K562 (cell line): ENCODE results near the gene MYO5C. TPM values are rescaled to one million over a fixed set of nuclear protein-coding genes. Genes with fewer than 3 reads are reported as not detected.

ENCODE experiments used
- ATAC-seq: fragments of 200-7000 bp; cut with Tn5 transposase; 3 replicates; pipeline ENCODE4 v1.9.1; 2020; ENCODE audit warnings: moderate library complexity
- BruUV-seq: library from RNA; stranded (reverse); fragments of 400-500 nt; replicated peaks from 2 replicates; lab custom pipeline; 2021; lab: Mats Ljungman, UMichigan
- CTCF ChIA-PET: fragments of 300-600 bp; formaldehyde crosslinking; extraction: SDS; loops from one replicate; lab custom pipeline; 2021; ENCODE audit warnings: low intra/inter-chr PET ratio; lab: Yijun Ruan, JAX
- POLR2A ChIA-PET: fragments of 300-600, 350-650 bp; sonication (Branson Sonifier 250); formaldehyde crosslinking; extraction: SDS; loops from one replicate; lab custom pipeline; 2021; ENCODE audit warnings: antibody characterized with exemption, inconsistent platforms; lab: Yijun Ruan, JAX
- DNase-seq, 4 experiments: peaks; one replicate each; pipeline versions ENCODE4 v3.0.0 to v3.0.0-alpha.2; 2011 to 2018; ENCODE audit warnings: low spot score in 3 of 4, mixed read lengths in 3 of 4; ENCODE audit errors: extremely low read depth in 1 of 4
- FAIRE-seq: peaks from 2 replicates; lab custom pipeline; 2011; peaks lifted over from hg19 to GRCh38; lab: Jason Lieb, UNC
- H2AFZ ChIP-seq: 2 replicates; pipeline ENCODE4 v1.6.0; 2011; ENCODE audit warnings: low read depth, low read length, control low read depth, inconsistent platforms
- H3K27ac ChIP-seq: fragments of 200-600 bp; 3 replicates; pipeline ENCODE4 v1.8.0; 2011; ENCODE audit warnings: low read depth, mild to moderate bottlenecking, control low read depth, inconsistent platforms, low read length, moderate library complexity, mixed read lengths; ENCODE audit errors: extremely low read depth
- H3K27me3 ChIP-seq, 2 experiments: fragments of 300-600 bp in 1 of 2; 2 replicates in 1 of 2; 3 replicates in 1 of 2; pipeline versions ENCODE4 v1.6.0 to v1.8.0; 2011; ENCODE audit warnings: inconsistent platforms in 2 of 2, low read length in 2 of 2, mild to moderate bottlenecking in 1 of 2, mixed read lengths in 1 of 2, moderate library complexity in 1 of 2; ENCODE audit not compliant: control insufficient read depth in 2 of 2, insufficient read depth in 2 of 2
- H3K36me3 ChIP-seq: fragments of 300-600 bp; 3 replicates; pipeline ENCODE4 v1.8.0; 2011; ENCODE audit warnings: mild to moderate bottlenecking, low read length, inconsistent platforms; ENCODE audit not compliant: control insufficient read depth, insufficient read depth
- H3K4me1 ChIP-seq, 2 experiments: fragments of 200-600 bp in 1 of 2; replicated peaks in 1 of 2; 2 replicates in 1 of 2; 3 replicates in 1 of 2; pipeline versions ENCODE4 v1.5.1 to v1.8.0; 2011; ENCODE audit warnings: inconsistent platforms in 2 of 2, low read length in 2 of 2, mild to moderate bottlenecking in 1 of 2, mixed read lengths in 1 of 2, moderate library complexity in 1 of 2; ENCODE audit not compliant: control insufficient read depth in 2 of 2, insufficient read depth in 2 of 2
- H3K4me2 ChIP-seq: 2 replicates; pipeline ENCODE4 v1.6.1; 2011; ENCODE audit warnings: low read length, control low read depth, inconsistent platforms, mixed read lengths; ENCODE audit not compliant: insufficient read depth
- H3K4me3 ChIP-seq: fragments of 200-600 bp; sonication (generic), shearing (Covaris generic); 2 replicates; pipeline ENCODE4 v1.5.1; 2016; ENCODE audit warnings: control low read depth, inconsistent platforms
- H3K79me2 ChIP-seq: fragments of 200-600 bp; 3 replicates; pipeline ENCODE4 v1.8.0; 2011; ENCODE audit warnings: low read length, inconsistent platforms; ENCODE audit not compliant: control insufficient read depth, insufficient read depth
- H3K9ac ChIP-seq, 2 experiments: 2 replicates each; pipeline versions ENCODE4 v1.6.0 to v1.6.1; 2011; ENCODE audit warnings: low read depth in 2 of 2, low read length in 2 of 2, control low read depth in 1 of 2, inconsistent platforms in 1 of 2, mild to moderate bottlenecking in 1 of 2, mixed read lengths in 1 of 2; ENCODE audit not compliant: insufficient read depth in 1 of 2
- H3K9me1 ChIP-seq: one replicate; pipeline ENCODE4 v1.6.0; 2011; ENCODE audit warnings: inconsistent platforms, mild to moderate bottlenecking, low read length, moderate library complexity; ENCODE audit not compliant: control insufficient read depth, insufficient read depth
- H3K9me3 ChIP-seq: replicated peaks from 2 replicates; pipeline ENCODE4 v1.5.1; 2011; ENCODE audit warnings: low read depth, low read length, inconsistent platforms; ENCODE audit not compliant: control insufficient read depth, insufficient read depth
- H4K20me1 ChIP-seq: replicated peaks from 2 replicates; pipeline ENCODE4 v1.6.1; 2011; ENCODE audit warnings: low read length, inconsistent platforms, mixed read lengths; ENCODE audit not compliant: control insufficient read depth, insufficient read depth
- EZH2 ChIP-seq: IDR thresholded peaks from 2 replicates; pipeline ENCODE4 v1.6.1; 2012; ENCODE audit warnings: low read depth, mild to moderate bottlenecking, inconsistent platforms, low read length, borderline replicate concordance
- KHSRP ChIP-seq: fragments of 450-650 bp; IDR thresholded peaks from 2 replicates; pipeline ENCODE4 v1.6.1; 2017
- RAD21 ChIP-seq, 2 experiments: fragments of 250-450 bp in 1 of 2; fragments of 450-650 bp in 1 of 2; sonication (Bioruptor Pico) in 1 of 2; formaldehyde crosslinking in 1 of 2; IDR thresholded peaks in 1 of 2; conservative IDR thresholded peaks in 1 of 2; 2 replicates each; pipeline versions ENCODE4 v1.4.0 to v1.8.0; 2020 to 2022; ENCODE audit warnings: mild to moderate bottlenecking in 2 of 2, moderate library complexity in 1 of 2
- SLC30A9 ChIP-seq: fragments of 250-450 bp; sonication (Bioruptor Pico); IDR thresholded peaks from 2 replicates; pipeline ENCODE4 v1.8.0; 2022; ENCODE audit warnings: mild to moderate bottlenecking, moderate library complexity
- SMAD2 ChIP-seq: fragments of 150-350 bp; IDR thresholded peaks from 2 replicates; pipeline ENCODE4 v1.6.1; 2014; ENCODE audit warnings: low read depth, mild to moderate bottlenecking, low read length
- SMC3 ChIP-seq: conservative IDR thresholded peaks from 2 replicates; pipeline ENCODE4 v1.6.1; 2011; ENCODE audit warnings: low read depth, low read length, improper control_type of control experiment; ENCODE audit not compliant: insufficient read depth
- TAF7 ChIP-seq: fragments of 450-650 bp; IDR thresholded peaks from 2 replicates; pipeline ENCODE4 v1.6.1; 2016; ENCODE audit warnings: missing genetic modification characterization, missing compliant biosample characterization
- TAF9B ChIP-seq: fragments of 450-650 bp; IDR thresholded peaks from 2 replicates; pipeline ENCODE4 v1.6.1; 2018; ENCODE audit warnings: mild to moderate bottlenecking; ENCODE audit not compliant: partially characterized antibody
- ZBTB2 ChIP-seq: fragments of 450-650 bp; IDR thresholded peaks from 2 replicates; pipeline ENCODE4 v1.6.1; 2016; ENCODE audit warnings: antibody characterized with exemption
- WGBS: fragments of 100-300 bp; shearing (Covaris generic); methylation state at CpG from one replicate; pipeline ENCODE4 v1.1.6; 2016; ENCODE audit warnings: low coverage, mixed read lengths; ENCODE audit not compliant: insufficient coverage; ENCODE audit errors: missing lambda C conversion rate; 5-methylcytosine and 5-hydroxymethylcytosine counted together
- in situ Hi-C: fragments of 300-500 bp; cut with MboI; formaldehyde crosslinking; loops from 4 replicates; pipeline ENCODE4 v1.15.0; 2018; ENCODE audit warnings: inconsistent platforms, mixed read lengths
- intact Hi-C: fragments of 100-400 bp; cut with micrococcal nuclease; formaldehyde crosslinking; loops from 2 replicates; pipeline ENCODE4 v1.14.2; 2022
- polyA plus RNA-seq, 8 experiments: library from polyadenylated mRNA; depleted of rRNA in 4 of 8; stranded (reverse) in 5 of 8; unstranded in 3 of 8; fragments of >200 nt; fragmentation: Nextera tagmentation in 2 of 8; fragmentation: Illumina TruSeq in 1 of 8; extraction: Ambion mirVana in 2 of 8; extraction: Trizol in 1 of 8; gene quantifications; 2 replicates each; pipeline versions ENCODE4 v1.2.1 to v1.2.3, GENCODE V29; 2011 to 2014; ENCODE audit warnings: inconsistent platforms in 1 of 8, missing spikeins in 1 of 8
- total RNA-seq, 7 experiments: library from RNA; depleted of rRNA in 6 of 7; stranded (reverse); fragments of >200 nt in 6 of 7; fragmentation: Illumina TruSeq in 2 of 7; extraction: Trizol in 2 of 7; gene quantifications; 2 replicates each; pipeline versions ENCODE4 v1.2.1 to v1.2.3, GENCODE V29; 2011 to 2021; ENCODE audit warnings: low replicate concordance in 1 of 7
- TF ChIP-seq, protein P1 (sequence below): fragments of 450-650 bp; formaldehyde crosslinking; IDR thresholded peaks from 2 replicates; pipeline ENCODE4 v1.4.0; 2020; ENCODE audit warnings: mild to moderate bottlenecking, moderate library complexity

Gene MYO5C
- total and polyA plus RNA-seq, 9 of the 15 experiments (the other 6 are each of a cell fraction or from before 2014, with no cell fraction given) = 0.01 to 0.24 TPM; not detected in 7

- FAIRE-seq (no peak), ATAC-seq (no peak), DNase-seq (no peak)
- Histone ChIP-seq H3K27me3 (peaks cover 2% of the 10 kb centered on the region in 2 experiments; a peak in 2 of 5 replicates), H4K20me1 (no peaks in the 10 kb centered on the region), H3K4me1 (no peaks in the 10 kb centered on the region), H3K79me2 (no peaks in the 10 kb centered on the region), H3K36me3 (no peaks in the 10 kb centered on the region), H3K4me3 (no peak overlapping the region), H3K4me2 (no peak overlapping the region), H2AFZ (no peak overlapping the region), H3K27ac (no peak overlapping the region), H3K9ac (no peak overlapping the region), H3K9me1 (no peaks in the 10 kb centered on the region), H3K9me3 (no peaks in the 10 kb centered on the region)
- POLR2A ChIA-PET = interaction anchor here (0.7 kb wide), 1 partner anchor 370 kb away, joined by 3 read pairs; no protein-coding TSS in a partner anchor
- 0% methylated on average over 3 of the region's 3 CpGs for WGBS
- CTCF ChIA-PET = no interaction called here
- intact Hi-C loops = loop anchor here (5.0 to 10.0 kb wide), 2 partner anchors 77 to 130 kb away; no protein-coding TSS in a partner anchor
- BruUV-seq = no TSS peak
- in situ Hi-C loops = no loop called here
- TF ChIP-seq SMAD2 = no peak
These were observed 39.0 kb upstream of the MYO5C start for GRCh38 chr15:52334491-52335160.

DNA sequence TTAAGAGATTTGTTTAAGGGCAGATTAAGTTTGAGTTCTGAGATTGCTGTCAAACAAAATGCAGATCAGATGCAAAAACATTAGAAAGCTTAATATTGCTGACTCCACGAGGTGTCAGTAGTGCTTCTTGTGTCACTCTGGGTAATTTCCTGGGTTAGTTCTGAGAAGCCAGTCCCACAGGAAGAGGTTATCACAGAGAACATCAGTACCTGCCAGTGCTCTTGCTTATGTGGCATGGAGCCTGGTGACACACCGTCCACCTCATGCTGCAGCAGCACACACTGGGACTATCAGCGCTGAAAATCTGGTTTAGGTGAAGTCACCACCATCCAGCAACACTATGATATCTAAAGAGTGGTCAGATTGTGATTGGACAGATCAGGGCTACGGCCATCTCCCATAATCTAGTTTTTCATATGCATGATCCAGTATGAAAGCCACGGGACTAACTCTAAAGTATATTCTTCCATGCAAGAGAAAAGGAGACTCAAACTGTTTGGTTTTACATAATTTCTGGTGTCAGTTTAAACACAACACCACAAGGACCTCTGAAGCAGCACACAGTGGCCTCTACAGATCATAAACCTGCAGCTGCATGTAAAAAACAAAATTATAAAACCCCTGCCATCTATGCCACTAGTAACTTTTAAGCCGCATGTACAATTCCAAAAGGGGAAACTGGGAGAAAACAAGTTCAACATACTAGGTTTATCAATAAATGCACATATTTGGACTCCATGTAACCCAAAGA, 36.1 kb upstream of the MYO5C start:
- H3K9ac ChIP-seq = no peak overlapping the region
- ATAC-seq = peak; percentile 62; the same call in 2 of the 3 replicates
- ChIA-PET POLR2A (no interaction called here), CTCF (interaction anchor here (1.0 kb wide), 1 partner anchor 404 kb away, joined by 3 read pairs; no protein-coding TSS in a partner anchor)
- DNase-seq = peak in 2 of 4 experiments; percentile 14 to 29
- H3K79me2 ChIP-seq = no peaks in the 10 kb centered on the region
- no peaks in the 10 kb centered on the region for H3K27me3 ChIP-seq
- H2AFZ ChIP-seq = no peak overlapping the region
- no peak overlapping the region for H3K4me3 ChIP-seq
- no peaks in the 10 kb centered on the region for H4K20me1 ChIP-seq
- 4% methylated on average over 6 of the region's 6 CpGs for WGBS
- in situ Hi-C loops = no loop called here
- no peaks in the 10 kb centered on the region for H3K9me1 ChIP-seq
- no TSS peak for BruUV-seq
- no peaks in the 10 kb centered on the region for H3K9me3 ChIP-seq
- no peaks in the 10 kb centered on the region for H3K4me1 ChIP-seq
- no peak overlapping the region for H3K4me2 ChIP-seq
- no peaks in the 10 kb centered on the region for H3K36me3 ChIP-seq
- FAIRE-seq = peak; percentile 26
- intact Hi-C loops = loop anchor here (1.0 to 10.0 kb wide), 3 partner anchors 74 to 404 kb away; no protein-coding TSS in a partner anchor
- H3K27ac ChIP-seq = no peak overlapping the region
- TF ChIP-seq SLC30A9 (CRISPR knock-in tag) (no peak), EZH2 (no peak), ZBTB2 (no peak), RAD21 (CRISPR knock-in tag; conservative IDR thresholded peaks at IDR 0.05 in 1 of 2, IDR thresholded peaks at IDR 0.05 in 1 of 2) (peak; percentile 73 to 80), TAF9B (no peak), SMC3 (0 out of 2 replicates have a peak, but pooled peaks have one; percentile 24), TAF7 (tag) (no peak), KHSRP (no peak)
- TF ChIP-seq, protein P1, sequence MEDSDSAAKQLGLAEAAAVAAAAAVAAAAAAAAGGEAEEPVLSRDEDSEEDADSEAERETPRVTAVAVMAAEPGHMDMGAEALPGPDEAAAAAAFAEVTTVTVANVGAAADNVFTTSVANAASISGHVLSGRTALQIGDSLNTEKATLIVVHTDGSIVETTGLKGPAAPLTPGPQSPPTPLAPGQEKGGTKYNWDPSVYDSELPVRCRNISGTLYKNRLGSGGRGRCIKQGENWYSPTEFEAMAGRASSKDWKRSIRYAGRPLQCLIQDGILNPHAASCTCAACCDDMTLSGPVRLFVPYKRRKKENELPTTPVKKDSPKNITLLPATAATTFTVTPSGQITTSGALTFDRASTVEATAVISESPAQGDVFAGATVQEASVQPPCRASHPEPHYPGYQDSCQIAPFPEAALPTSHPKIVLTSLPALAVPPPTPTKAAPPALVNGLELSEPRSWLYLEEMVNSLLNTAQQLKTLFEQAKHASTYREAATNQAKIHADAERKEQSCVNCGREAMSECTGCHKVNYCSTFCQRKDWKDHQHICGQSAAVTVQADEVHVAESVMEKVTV (CRISPR knock-in tag) = 0 out of 2 replicates have a peak, but pooled peaks have one; percentile 27
